GM21367 (cell line): ENCODE data around the gene ARSK.

Experiments
- ATAC-seq: cut with Tn5 transposase; IDR thresholded peaks from one replicate; pipeline ENCODE4 v1.9.1; 2021; ENCODE audit not compliant: unreplicated experiment

The ARSK gene

DNA sequence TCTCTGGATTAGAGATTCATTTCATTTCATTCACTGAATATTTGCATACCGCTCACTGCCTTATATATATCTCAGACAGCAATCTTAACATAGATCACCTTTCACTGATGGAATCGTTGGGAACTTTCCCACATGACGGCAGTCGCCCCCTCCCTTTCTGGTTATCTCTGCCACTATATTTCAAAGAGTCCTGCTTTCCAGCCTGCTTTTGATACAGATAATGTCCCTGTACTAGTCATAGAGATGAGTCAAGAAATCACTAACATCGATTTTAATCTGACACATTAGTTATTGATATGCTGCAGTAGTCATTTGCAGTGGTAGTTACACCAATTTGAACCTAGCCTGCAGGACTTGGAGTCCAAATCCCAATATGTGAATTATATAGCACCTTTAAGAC, 8.5 kb downstream of the ARSK start:
- ATAC-seq, result no peak

DNA sequence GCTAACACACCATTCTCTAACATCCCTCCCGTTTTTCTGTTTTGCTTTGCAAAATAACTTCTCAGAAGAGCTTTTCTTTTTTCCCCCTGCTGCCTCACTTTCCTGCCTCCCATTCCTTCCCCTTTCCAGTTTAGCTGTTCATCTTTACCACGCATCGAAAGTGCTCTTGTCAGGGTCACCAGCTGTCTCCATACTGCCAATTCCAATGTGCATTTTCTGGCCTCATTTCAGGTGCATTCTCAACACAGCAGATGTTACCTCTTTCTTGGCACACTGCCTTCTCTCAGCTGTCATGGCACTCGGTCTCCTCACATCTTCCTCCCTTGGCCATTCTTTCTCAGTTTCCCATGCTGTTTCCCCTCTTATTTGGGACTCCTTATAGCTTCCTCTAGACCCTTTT, 9.5 kb downstream of the ARSK start:
- no peak for ATAC-seq

DNA sequence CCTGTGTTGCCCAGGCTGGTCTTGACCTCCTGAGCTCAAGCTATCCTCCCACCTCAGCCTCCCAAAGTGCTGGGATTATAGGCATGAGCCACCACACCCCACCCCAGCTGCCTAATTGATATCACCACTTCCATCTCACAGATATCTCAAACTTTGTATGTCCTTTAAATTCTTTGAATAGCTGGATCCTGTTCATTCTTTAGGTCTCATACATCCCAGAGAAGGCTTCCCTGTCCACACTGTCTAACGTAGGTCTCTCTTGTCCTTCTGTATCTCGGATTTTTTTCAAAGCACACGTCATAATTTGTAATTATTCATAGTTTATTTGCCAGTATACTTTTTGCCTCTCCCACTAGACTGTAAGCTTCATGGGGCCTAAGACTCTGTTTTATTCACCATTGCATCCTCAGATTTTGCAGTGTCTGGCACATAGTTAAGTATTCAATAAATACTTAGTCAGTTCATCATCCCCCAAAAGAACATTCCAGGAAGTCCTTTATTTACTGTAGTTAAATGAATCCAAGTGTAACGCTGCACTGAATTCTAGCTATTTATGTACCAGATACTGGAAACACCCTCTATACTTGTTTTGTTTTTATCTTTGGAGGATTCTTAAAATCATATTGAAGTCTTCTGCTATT, 10.5 kb downstream of the ARSK start:
- ATAC-seq, result no peak

DNA sequence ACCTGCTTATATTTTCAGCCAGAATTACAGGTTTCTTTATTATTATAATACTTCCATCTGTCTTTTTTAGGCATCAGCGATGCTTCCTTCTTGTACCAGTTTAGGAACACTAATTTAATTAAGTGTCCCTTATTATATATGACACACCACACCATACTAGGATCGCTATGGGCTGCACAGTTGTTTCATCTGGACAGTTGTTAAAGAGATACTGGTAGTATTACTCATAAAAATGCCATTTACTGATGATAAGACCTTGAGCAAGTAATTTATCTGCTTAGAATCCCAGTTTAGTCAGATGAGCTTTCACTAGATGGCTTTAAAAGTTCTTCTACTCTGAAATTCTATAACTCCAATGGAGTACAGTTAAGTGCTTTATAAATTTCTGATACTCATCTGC, 17.1 kb downstream of the ARSK start:
- no peak for ATAC-seq

DNA sequence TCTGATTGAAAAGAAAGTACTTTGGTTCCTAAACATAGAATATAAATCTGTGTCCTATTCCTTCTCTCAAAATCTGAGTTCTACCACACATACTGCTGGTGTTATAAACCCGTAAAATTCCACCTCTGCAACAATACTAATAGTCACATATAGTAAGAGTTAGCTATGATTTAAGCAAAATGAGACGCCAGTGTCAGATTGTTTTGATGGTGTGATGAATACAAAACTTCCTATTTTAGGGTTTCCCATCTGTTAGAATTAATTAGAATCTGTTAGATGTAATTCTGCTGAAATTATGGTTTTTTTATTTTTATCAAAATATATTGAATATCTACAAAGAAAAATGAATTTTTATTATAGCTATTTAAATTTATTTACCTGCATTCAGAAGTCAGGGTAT, 26.7 kb downstream of the ARSK start:
- no peak for ATAC-seq

DNA sequence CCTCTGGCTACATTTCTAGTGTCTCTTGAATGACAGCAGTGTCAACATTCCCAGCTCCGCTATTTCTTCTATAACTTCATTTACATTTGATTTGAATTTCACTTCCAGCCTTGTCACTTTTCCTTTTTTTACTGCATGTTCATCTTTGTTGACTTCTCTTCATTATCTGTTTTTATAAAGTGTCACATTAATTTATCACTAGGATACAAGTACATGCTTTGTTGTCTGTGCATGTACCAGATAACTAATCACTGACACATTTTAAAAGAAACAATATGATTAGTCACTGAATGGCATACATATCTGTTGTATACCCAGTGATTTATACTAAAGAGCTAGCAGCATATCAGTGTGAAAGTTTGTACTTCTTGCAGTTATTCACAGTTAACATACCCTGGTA, 29.1 kb downstream of the ARSK start:
- ATAC-seq, result no peak

DNA sequence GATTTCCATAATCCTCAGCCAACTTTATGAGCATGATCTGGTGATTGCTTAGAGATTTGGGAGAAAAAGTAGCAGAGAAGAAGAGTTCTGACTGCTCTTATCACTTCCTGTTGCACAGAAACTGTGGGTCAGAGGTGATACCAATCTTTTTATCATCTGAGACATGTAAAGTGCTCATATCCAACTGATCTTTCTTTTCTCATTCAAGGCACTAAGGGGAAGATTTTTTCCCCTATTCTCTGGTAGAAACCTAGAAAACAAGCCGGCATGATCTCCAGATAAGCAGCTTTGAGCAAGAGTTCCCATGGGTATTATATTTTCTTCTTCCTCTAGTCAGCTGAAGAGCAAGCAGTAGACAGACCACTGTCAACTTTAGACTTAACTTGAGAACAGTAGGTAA, 36.0 kb downstream of the ARSK start:
- ATAC-seq, result no peak

DNA sequence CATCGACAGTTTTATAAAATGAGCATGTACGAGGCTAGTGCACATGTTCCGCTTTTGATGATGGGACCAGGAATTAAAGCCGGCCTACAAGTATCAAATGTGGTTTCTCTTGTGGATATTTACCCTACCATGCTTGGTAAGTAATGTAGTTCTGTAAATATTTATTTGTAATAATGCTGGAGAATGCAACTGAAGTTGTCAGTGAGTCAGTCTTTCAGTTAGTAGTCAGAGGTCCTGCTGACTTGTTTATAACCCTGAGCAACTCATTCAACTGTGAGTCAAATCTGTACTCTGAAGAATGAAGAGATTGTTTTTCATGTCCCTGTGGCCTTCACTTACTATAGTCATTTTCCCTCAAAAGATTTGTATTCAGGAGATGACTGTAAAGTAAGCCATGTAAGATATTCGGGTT, 36.6 kb downstream of the ARSK start:
- ATAC-seq, result no peak

DNA sequence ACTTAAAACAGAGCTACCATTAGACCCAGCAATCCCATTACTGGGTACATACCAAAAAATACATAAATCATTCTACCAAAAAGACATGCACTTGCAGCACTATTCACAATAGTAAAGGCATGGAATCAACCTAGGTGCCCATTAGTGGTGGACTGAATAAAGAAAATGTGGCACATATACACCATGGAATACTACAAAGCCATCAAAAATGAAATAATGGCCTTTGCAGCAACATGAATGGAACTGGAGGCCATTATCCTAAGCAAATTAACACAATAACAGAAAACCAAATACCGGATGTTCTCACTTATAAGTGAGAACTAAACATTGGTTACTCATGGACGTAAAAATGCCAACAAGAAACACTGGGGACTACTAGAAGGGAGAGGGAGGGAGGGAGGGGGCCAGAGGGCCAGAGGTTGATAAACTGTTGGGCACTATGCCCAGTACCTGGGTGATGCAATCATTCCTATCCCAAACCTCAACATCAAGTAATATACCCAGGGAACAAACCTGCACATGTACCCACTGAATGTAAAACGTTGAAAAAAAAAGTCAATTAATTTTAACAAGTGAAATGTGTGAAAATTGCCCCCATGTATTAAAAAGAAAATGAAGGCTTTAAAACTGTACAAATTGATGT, 40.5 kb downstream of the ARSK start:
- no peak for ATAC-seq

DNA sequence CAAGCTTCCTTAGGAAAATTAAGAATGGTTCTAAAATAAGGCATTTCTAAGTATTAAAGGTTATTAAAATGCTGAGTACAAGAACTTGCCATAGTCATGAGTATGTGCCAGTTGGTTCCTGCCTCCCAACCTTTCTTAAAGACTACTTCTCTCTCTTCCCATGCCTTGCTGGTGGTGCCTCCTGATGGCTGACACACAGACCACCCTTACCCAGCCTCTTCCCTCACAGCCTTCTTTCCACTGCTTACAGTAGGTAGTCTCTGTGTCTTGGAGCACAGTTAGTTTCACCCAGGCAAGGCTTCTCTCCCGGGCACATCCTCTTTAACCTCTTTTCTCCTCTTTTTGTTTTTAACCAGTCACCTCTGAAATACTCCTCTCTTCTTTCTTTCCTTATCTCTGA, 44.4 kb downstream of the ARSK start:
- no peak for ATAC-seq

DNA sequence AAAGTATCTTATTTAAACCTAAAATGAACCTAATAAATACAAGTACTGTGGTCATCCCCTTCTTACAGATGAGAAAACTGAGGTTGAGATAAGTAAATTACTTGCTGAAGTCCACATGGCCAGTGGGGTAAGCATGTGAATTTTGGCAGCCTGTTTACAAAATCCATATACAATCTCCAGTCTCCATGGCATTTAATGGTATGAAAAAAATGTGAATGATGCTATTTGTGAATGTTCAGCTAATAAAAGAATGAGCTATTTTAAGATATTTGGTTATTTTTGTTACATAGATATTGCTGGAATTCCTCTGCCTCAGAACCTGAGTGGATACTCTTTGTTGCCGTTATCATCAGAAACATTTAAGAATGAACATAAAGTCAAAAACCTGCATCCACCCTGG, 45.7 kb downstream of the ARSK start:
- ATAC-seq, result no peak

DNA sequence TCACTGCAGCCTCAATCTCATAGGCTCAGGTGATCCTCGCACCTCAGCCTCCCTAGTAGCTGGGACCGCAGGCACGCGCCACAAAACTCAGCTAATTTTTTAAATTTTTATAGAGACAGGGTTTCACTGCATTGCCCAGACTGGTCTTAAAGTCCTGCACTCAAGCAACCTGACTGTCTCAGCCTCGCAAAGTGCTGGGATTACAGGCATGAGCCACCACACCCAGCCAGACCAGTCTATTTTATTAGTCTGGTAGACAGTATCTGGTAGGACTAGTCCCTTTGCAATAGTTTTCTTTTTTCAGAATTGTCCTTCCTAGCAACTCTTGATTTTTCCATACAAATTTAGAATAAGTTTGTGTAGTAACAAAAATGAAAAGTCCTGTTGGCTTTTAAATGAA, 50.9 kb downstream of the ARSK start:
- no peak for ATAC-seq

DNA sequence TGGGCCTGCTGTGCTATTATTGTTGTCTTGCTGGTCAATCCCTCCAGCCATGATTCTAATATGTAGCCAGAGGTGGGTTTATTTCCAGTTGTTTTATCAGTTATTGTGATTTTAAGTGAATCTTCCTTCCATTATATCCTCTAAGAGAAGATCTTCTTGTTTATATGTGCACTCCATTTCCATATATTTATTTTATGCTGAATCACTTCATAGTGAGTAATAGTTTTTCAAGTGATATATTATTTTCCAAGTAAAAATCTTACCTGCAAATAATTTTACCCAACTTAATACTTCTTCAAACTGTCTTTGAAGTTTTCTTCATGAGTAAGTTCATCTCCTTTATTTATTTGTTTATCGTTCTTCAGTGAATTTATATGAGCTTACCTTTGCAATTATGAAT, 51.5 kb downstream of the ARSK start:
- ATAC-seq, result no peak

DNA sequence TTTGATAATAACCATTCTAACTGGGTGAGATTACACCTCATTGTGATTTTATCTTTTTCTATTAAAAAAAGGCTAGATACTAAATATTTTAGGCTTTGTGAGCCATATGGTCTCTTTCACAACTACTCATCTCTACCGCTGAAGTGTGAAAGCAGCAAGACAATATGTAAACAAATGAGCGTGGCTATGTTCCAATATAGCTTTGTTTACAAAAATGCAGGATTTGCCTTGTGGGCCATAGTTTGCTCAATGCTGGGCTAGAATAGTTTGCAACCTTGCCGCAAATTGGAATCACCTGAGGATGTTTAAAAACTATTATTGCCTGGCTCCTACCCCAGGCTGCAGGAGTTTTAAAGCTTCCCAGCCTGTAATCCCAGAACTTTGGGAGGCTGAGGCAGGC, 54.8 kb downstream of the ARSK start:
- no peak for ATAC-seq

DNA sequence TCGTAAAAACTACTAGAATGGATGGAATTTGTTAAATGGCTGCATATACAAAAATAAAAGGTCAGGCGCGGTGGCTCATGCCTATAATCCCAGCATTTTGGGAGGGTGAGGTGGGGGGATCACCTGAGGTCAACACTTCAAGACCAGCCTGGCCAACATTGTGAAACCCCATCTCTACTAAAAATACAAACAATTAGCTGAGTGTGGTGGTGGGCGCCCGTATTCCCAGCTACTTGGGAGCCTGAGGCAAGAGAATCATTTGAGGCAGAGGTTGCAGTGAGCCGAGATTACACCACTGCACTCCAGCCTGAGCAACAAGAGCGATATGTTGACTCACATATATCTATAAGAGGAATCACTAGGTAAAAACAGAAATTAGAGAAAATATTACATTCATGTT, 55.6 kb downstream of the ARSK start:
- no peak for ATAC-seq

DNA sequence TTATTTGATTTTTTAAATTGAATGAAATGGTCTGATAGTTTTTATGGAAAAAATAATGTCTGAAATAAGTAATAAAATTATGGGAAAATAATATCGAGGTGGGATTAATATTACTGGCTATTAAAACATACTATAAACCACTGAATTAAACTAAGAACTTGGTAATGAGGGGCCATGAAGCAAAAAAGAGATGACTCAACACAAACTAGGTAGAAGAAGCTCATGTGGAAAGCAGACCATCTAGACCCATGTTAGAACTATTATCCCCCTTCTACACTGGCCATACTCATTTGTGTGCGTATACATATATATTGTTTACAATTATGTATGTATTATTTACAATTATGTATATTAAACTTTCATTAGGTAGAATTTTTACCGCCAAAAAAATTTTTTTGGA, 56.5 kb downstream of the ARSK start:
- ATAC-seq, result no peak

DNA sequence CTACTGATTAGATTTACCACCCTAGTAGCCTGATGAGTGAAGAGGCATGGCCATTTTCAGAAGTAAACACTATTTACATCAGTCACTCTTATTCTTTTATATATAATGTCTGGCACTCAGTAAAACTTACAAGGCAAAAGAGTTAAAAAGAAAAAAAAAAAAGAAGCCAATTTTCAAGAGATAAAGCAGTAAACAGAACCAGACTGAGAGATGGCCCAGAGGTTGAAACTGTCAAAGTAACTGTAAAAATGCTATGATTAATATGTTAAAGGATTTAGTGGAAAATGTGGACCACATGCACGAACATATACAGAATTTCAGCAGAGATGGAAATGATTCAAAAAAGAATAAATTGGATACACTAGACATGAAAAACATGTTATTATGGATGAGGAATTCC, 58.6 kb downstream of the ARSK start:
- ATAC-seq, result no peak

DNA sequence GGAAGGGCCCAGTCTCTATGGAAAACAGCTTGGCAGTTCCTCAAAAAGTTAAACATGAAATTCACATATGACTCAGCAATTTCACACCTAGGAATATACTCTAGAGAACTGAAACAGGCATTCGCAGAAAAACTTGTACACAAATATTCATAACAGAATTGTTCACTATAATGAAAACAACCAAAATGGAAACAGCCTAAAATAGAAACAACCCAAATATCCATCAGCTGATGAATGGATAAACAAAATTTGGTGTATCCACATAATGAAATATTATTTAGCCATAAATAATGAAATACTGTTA, 60.2 kb downstream of the ARSK start:
- ATAC-seq, result no peak

DNA sequence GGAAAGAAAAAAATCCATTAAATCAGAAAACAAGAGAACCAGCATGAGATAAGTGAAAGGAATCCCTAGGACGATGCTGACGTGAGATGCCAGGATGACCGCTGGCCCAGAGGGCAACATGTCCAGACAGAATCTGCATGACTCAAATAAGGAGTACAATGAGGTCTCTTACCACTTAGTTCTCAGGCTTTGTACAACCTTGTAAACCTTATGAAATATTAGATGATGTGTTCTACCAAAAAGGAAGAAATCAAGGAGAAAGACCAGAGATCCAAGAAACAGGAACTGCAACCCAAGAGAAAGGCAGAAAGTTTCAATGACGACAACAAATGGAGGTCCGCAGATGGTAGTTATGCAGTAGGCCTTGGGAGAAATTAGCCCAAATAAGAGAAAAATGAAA, 62.2 kb downstream of the ARSK start:
- ATAC-seq, result no peak

DNA sequence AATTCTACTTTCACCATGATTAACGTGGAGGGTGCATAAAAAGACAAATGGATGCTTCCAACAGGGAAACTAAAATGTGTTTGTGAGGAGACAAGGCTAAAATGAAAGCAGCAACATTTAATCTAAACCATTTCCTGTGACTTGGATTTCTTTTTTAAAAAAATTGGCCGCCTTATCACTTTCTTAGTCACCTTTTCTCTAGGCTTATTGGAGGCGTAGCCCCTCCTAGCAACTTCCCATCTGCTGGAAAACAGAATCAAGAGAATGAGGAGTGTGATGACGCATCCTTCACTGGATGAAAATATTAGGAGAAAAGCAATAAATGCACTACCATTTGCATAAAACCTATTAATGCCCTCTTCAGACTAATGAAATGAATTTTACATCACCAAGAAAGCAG, 64.2 kb downstream of the ARSK start:
- no peak for ATAC-seq

DNA sequence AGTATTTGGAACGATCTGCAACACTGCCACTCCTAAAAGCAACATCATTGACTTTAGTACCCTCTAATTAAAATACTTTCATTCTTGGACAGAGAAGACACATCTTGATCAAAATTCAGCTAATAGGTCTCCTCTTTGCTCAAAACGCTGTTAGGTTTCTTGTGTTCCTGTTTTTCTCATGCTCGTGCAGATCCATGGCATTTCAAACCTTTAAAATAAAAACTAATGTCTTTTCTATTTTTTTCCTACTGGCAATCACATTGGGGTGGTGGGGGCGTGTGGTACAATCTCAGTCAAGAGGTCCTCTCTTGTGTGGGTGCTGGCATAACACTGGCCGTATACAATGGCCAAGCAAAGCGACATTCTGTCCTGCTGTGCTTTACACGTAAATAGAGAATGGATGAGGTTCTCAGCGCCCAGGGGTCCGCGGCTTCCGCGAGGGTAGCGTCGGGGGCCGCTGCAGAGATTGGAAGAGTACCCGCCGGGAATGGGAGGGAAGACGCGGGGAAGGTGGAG, 64.7 kb downstream of the ARSK start:
- ATAC-seq, result no peak

DNA sequence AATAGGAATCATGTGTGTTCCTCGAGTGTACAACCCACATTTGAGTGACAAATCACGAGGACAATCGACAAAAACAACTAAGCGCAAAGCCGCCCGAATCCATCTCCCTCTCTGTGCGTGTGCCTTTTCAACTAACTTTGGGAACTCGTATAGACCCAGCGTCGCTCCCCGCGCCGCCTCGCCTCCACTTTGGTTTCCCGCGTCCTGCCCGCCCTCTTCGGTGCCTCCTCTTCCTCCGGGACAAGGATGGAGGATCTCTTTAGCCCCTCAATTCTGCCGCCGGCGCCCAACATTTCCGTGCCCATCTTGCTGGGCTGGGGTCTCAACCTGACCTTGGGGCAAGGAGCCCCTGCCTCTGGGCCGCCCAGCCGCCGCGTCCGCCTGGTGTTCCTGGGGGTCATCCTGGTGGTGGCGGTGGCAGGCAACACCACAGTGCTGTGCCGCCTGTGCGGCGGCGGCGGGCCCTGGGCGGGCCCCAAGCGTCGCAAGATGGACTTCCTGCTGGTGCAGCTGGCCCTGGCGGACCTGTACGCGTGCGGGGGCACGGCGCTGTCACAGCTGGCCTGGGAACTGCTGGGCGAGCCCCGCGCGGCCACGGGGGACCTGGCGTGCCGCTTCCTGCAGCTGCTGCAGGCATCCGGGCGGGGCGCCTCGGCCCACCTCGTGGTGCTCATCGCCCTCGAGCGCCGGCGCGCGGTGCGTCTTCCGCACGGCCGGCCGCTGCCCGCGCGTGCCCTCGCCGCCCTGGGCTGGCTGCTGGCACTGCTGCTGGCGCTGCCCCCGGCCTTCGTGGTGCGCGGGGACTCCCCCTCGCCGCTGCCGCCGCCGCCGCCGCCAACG, 65.3 kb downstream of the ARSK start, which contains the start of gene GPR150:
Gene GPR150, plus strand, starts transcription at position 58 of the 840 bp plus-strand sequence. Its CDS starts 189 bp downstream, at position 247.
- ATAC-seq, result peak; percentile 69
